ENCODE data around the gene RNF151. TPM values are rescaled to one million over a fixed set of nuclear protein-coding genes. Genes with fewer than 3 reads are reported as not detected.

RNF151 gene
- total RNA-seq, 2 donors from 2014 or later: 0.44 TPM; not detected in 1

- WGBS, 2 experiments (ENCODE audit: insufficient coverage in 1 of 2, insufficient read length in 1 of 2): 83 to 84% methylated on average over 9 to 23 of the region's 23 CpGs
- H3K9me3 Mint-ChIP-seq: no peaks in the 10 kb centered on the region
- TF ChIP-seq CTCF (conservative IDR thresholded peaks at IDR 0.05): no peak
- peaks cover 2% of the 10 kb centered on the region for H3K4me1 Mint-ChIP-seq
- H3K4me3 Mint-ChIP-seq: no peak overlapping the region
- DNase-seq: peak; percentile 47
- H3K27me3 Mint-ChIP-seq (ENCODE audit: insufficient read depth): peaks cover 27% of the 10 kb centered on the region
- Histone ChIP-seq H3K36me3 (ENCODE audit: control insufficient read depth, insufficient read depth, low read length) (peaks cover 4% of the 10 kb centered on the region), H3K9ac (ENCODE audit: extremely low read depth, low read length, poor library complexity, severe bottlenecking) (no peak overlapping the region), H3K4me3 (ENCODE audit: low read length) (no peak overlapping the region), H3K27ac (ENCODE audit: low read depth, low read length) (no peak overlapping the region), H3K9me3 (ENCODE audit: control insufficient read depth, low read length) (no peaks in the 10 kb centered on the region), H3K27me3 (ENCODE audit: control insufficient read depth, insufficient read depth, low read length, poor library complexity, severe bottlenecking) (peaks cover 13% of the 10 kb centered on the region), H3K4me1 (ENCODE audit: control insufficient read depth, insufficient read depth, low read length) (no peaks in the 10 kb centered on the region)
- H3K27ac Mint-ChIP-seq: no peak overlapping the region
- peaks cover 9% of the 10 kb centered on the region for H3K36me3 Mint-ChIP-seq (ENCODE audit: low read depth)
Observed at GRCh38 chr16:1933097-1933661, 33.5 kb upstream of the RNF151 start.

GRCh38 chr16:1936945-1937479 lies 29.6 kb upstream of the RNF151 start:
- Mint-ChIP-seq H3K4me1 (peaks cover 3% of the 10 kb centered on the region), H3K27ac (no peak overlapping the region), H3K9me3 (no peaks in the 10 kb centered on the region), H3K27me3 (ENCODE audit: insufficient read depth) (peaks cover 1% of the 10 kb centered on the region), H3K4me3 (no peak overlapping the region), H3K36me3 (ENCODE audit: low read depth) (peaks cover 22% of the 10 kb centered on the region)
- Histone ChIP-seq H3K9ac (ENCODE audit: extremely low read depth, low read length, poor library complexity, severe bottlenecking) (no peak overlapping the region), H3K4me1 (ENCODE audit: control insufficient read depth, insufficient read depth, low read length) (no peaks in the 10 kb centered on the region), H3K27ac (ENCODE audit: low read depth, low read length) (no peak overlapping the region), H3K27me3 (ENCODE audit: control insufficient read depth, insufficient read depth, low read length, poor library complexity, severe bottlenecking) (no peaks in the 10 kb centered on the region), H3K36me3 (ENCODE audit: control insufficient read depth, insufficient read depth, low read length) (peaks cover 4% of the 10 kb centered on the region), H3K4me3 (ENCODE audit: low read length) (no peak overlapping the region), H3K9me3 (ENCODE audit: control insufficient read depth, low read length) (no peaks in the 10 kb centered on the region)
- TF ChIP-seq CTCF (conservative IDR thresholded peaks at IDR 0.05): no peak
- DNase-seq: no peak
- 93 to 100% methylated on average over 4 to 11 of the region's 11 CpGs for WGBS, 2 experiments (ENCODE audit: insufficient coverage in 1 of 2, insufficient read length in 1 of 2)

DNA sequence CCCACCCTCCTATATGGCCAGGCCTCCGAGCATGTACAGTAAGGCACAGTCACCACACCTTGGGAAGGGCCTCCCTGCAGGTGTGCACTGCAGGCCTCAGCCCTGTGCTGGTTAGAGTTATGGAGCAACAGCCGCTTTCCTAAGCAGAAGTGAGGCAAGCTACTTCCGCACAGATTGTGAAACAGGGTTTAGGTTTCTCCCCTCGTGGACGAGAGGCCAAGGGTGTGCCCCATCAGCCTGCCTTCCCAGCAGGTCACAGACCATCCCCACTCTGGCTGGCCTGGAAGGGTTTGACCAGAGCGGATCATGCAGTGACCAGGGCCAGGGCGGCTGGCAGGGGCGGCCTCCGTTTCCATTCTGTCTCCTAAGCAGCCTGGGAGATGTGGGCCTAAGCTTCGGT lies 28.3 kb upstream of the RNF151 start:
- H3K4me3 Mint-ChIP-seq: no peak overlapping the region
- H3K9me3 Mint-ChIP-seq: no peaks in the 10 kb centered on the region
- DNase-seq: no peak
- H3K4me1 Mint-ChIP-seq: peaks cover 3% of the 10 kb centered on the region
- no peak overlapping the region for H3K27ac Mint-ChIP-seq
- H3K36me3 Mint-ChIP-seq (ENCODE audit: low read depth): peaks cover 22% of the 10 kb centered on the region
- Histone ChIP-seq H3K27me3 (ENCODE audit: control insufficient read depth, insufficient read depth, low read length, poor library complexity, severe bottlenecking) (no peaks in the 10 kb centered on the region), H3K9me3 (ENCODE audit: control insufficient read depth, low read length) (no peaks in the 10 kb centered on the region), H3K9ac (ENCODE audit: extremely low read depth, low read length, poor library complexity, severe bottlenecking) (no peak overlapping the region), H3K4me3 (ENCODE audit: low read length) (no peak overlapping the region), H3K4me1 (ENCODE audit: control insufficient read depth, insufficient read depth, low read length) (no peaks in the 10 kb centered on the region), H3K27ac (ENCODE audit: low read depth, low read length) (no peak overlapping the region), H3K36me3 (ENCODE audit: control insufficient read depth, insufficient read depth, low read length) (peaks cover 4% of the 10 kb centered on the region)
- peaks cover 1% of the 10 kb centered on the region for H3K27me3 Mint-ChIP-seq (ENCODE audit: insufficient read depth)
- TF ChIP-seq CTCF (conservative IDR thresholded peaks at IDR 0.05): no peak
- 90 to 94% methylated on average over 9 to 10 of the region's 10 CpGs for WGBS, 2 experiments (ENCODE audit: insufficient coverage in 1 of 2, insufficient read length in 1 of 2)

Measured in endodermal cell (in vitro differentiated cells).